Chondrocyte (in vitro differentiated cells): Measurements from ENCODE around the gene TMEM44. TPM values are rescaled to one million over a fixed set of nuclear protein-coding genes. Genes with fewer than 3 reads are reported as not detected.

Source experiments
- DNase-seq: peaks from one replicate; pipeline ENCODE4 v3.0.0; 2021; ENCODE audit warnings: mixed read lengths, low spot score
- H3K27ac Mint-ChIP-seq: one replicate; pipeline ENCODE4 v1.8.0; 2021; ENCODE audit warnings: mild to moderate bottlenecking, moderate library complexity, mixed read lengths; ENCODE audit not compliant: unreplicated experiment
- H3K27me3 Mint-ChIP-seq: 2 replicates; pipeline ENCODE4 v1.8.0; 2021; ENCODE audit warnings: low read depth, mixed read lengths
- H3K36me3 Mint-ChIP-seq: 2 replicates; pipeline ENCODE4 v1.8.0; 2021; ENCODE audit warnings: low read depth, mixed read lengths
- H3K4me1 Mint-ChIP-seq: 2 replicates; pipeline ENCODE4 v1.8.0; 2021; ENCODE audit warnings: low read depth, mild to moderate bottlenecking, mixed read lengths
- H3K4me3 Mint-ChIP-seq: one replicate; pipeline ENCODE4 v1.8.0; 2021; ENCODE audit warnings: mild to moderate bottlenecking, moderate library complexity, mixed read lengths; ENCODE audit not compliant: unreplicated experiment
- H3K9me3 Mint-ChIP-seq: 2 replicates; pipeline ENCODE4 v1.8.0; 2021; ENCODE audit warnings: low read depth, mixed read lengths
- CTCF ChIP-seq: fragments of 200-600 bp; sonication (generic); IDR thresholded peaks from 2 replicates; pipeline ENCODE4 v1.5.0; 2021; ENCODE audit warnings: antibody characterized with exemption, mild to moderate bottlenecking, moderate library complexity
- total RNA-seq: library from RNA; stranded (reverse); gene quantifications from 3 replicates; pipeline ENCODE4 v1.2.1, GENCODE V29; 2021

The TMEM44 gene
- total RNA-seq, 1 donor from 2014 or later: 25.0 TPM

GRCh38 chr3:194671511-194671899 lies 38.3 kb upstream of the TMEM44 start:
- Mint-ChIP-seq H3K36me3 (peaks cover 4% of the 10 kb centered on the region), H3K4me3 (peak overlapping the region; percentile 98), H3K9me3 (no peaks in the 10 kb centered on the region), H3K27me3 (peaks cover 3% of the 10 kb centered on the region), H3K27ac (peak overlapping the region; percentile 98), H3K4me1 (peaks cover 14% of the 10 kb centered on the region)
- DNase-seq: no peak
- peak; percentile 91 for TF ChIP-seq CTCF

GRCh38 chr3:194667363-194667762 lies 34.1 kb upstream of the TMEM44 start:
- TF ChIP-seq CTCF: no peak
- no peak overlapping the region for H3K27ac Mint-ChIP-seq

GRCh38 chr3:194664857-194665256 lies 31.6 kb upstream of the TMEM44 start:
- no peaks in the 10 kb centered on the region for H3K27me3 Mint-ChIP-seq
- TF ChIP-seq CTCF: no peak
- no peak overlapping the region for H3K27ac Mint-ChIP-seq
- H3K9me3 Mint-ChIP-seq: no peaks in the 10 kb centered on the region
- peaks cover 19% of the 10 kb centered on the region for H3K36me3 Mint-ChIP-seq
- H3K4me1 Mint-ChIP-seq: no peaks in the 10 kb centered on the region
- no peak overlapping the region for H3K4me3 Mint-ChIP-seq
- no peak for DNase-seq

More at GRCh38 chr3:194667363-194667762, 34.1 kb upstream of the TMEM44 start:
- DNase-seq: no peak
- Mint-ChIP-seq H3K9me3 (no peaks in the 10 kb centered on the region), H3K4me1 (peaks cover 11% of the 10 kb centered on the region), H3K4me3 (no peak overlapping the region), H3K36me3 (peaks cover 18% of the 10 kb centered on the region), H3K27me3 (no peaks in the 10 kb centered on the region)

- Mint-ChIP-seq H3K27ac (no peak overlapping the region), H3K9me3 (no peaks in the 10 kb centered on the region), H3K4me3 (no peak overlapping the region), H3K4me1 (no peaks in the 10 kb centered on the region), H3K27me3 (no peaks in the 10 kb centered on the region), H3K36me3 (peaks cover 29% of the 10 kb centered on the region)
- no peak for DNase-seq
- no peak for TF ChIP-seq CTCF
Measured at GRCh38 chr3:194661946-194662345, 28.7 kb upstream of the TMEM44 start.

- TF ChIP-seq CTCF: no peak
- no peaks in the 10 kb centered on the region for H3K27me3 Mint-ChIP-seq
- H3K4me1 Mint-ChIP-seq: no peaks in the 10 kb centered on the region
- no peak for DNase-seq
- no peaks in the 10 kb centered on the region for H3K9me3 Mint-ChIP-seq
- H3K36me3 Mint-ChIP-seq: peaks cover 30% of the 10 kb centered on the region
- H3K27ac Mint-ChIP-seq: no peak overlapping the region
- H3K4me3 Mint-ChIP-seq: no peak overlapping the region
Measured at GRCh38 chr3:194661374-194661773, 28.2 kb upstream of the TMEM44 start.
